ENCODE results near the gene ZNF516.
"Not testable (repeated sequence)": the region's sequence is repeated elsewhere in the genome, so short reads cannot be mapped to it uniquely, and the experiment has no call there.

Gene ZNF516, protein sequence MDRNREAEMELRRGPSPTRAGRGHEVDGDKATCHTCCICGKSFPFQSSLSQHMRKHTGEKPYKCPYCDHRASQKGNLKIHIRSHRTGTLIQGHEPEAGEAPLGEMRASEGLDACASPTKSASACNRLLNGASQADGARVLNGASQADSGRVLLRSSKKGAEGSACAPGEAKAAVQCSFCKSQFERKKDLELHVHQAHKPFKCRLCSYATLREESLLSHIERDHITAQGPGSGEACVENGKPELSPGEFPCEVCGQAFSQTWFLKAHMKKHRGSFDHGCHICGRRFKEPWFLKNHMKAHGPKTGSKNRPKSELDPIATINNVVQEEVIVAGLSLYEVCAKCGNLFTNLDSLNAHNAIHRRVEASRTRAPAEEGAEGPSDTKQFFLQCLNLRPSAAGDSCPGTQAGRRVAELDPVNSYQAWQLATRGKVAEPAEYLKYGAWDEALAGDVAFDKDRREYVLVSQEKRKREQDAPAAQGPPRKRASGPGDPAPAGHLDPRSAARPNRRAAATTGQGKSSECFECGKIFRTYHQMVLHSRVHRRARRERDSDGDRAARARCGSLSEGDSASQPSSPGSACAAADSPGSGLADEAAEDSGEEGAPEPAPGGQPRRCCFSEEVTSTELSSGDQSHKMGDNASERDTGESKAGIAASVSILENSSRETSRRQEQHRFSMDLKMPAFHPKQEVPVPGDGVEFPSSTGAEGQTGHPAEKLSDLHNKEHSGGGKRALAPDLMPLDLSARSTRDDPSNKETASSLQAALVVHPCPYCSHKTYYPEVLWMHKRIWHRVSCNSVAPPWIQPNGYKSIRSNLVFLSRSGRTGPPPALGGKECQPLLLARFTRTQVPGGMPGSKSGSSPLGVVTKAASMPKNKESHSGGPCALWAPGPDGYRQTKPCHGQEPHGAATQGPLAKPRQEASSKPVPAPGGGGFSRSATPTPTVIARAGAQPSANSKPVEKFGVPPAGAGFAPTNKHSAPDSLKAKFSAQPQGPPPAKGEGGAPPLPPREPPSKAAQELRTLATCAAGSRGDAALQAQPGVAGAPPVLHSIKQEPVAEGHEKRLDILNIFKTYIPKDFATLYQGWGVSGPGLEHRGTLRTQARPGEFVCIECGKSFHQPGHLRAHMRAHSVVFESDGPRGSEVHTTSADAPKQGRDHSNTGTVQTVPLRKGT

GRCh38 chr18:76495006-76495370 lies at the start of gene ZNF516:
TSS of gene ZNF516 (minus strand) at chr18:76495242. CDS start at chr18:76443054, 52,188 bp downstream.
- peak within 1 kb of the TSS; percentile 88 for H3K4me3 ChIP-seq (ENCODE audit: low read depth, low read length)
- H3K9ac ChIP-seq (ENCODE audit: low read depth, low read length) = no peak within 1 kb of the TSS
- H3K9me3 ChIP-seq (ENCODE audit: control insufficient read depth, insufficient read depth, low read length) = no peaks in the 10 kb centered on the region
- peaks cover 8% of the 10 kb centered on the region for H3K4me1 ChIP-seq (ENCODE audit: control insufficient read depth, insufficient read depth, low read length)
- H3K36me3 ChIP-seq (ENCODE audit: control insufficient read depth, insufficient read depth, low read length) = no peaks in the 10 kb centered on the region
- peaks cover 44% of the 10 kb centered on the region for H3K27me3 ChIP-seq (ENCODE audit: control insufficient read depth, insufficient read depth, low read length)

DNA sequence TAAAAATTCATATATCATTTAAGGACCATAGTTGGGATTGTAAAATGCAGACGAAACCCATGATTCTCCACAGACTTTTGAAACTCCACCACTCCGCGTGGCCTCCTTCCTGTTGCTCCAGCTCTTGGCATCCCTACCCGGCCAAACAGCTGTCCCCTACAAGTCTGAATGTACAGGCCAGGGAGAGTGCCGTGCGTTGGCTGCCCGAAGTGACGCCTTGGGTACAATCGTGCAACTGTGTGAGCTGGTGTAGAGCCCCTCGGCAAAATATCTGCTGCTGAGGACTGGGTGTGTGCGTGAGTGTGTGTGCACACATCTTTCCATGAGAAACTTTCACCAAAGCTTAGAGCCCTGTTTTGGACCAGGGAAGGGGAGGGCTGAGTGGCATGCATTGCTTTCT lies 43.8 kb upstream of the ZNF516 start:
- no peak overlapping the region for H3K9ac ChIP-seq (ENCODE audit: low read depth, low read length)
- no peak overlapping the region for H3K4me3 ChIP-seq (ENCODE audit: low read depth, low read length)
- no peaks in the 10 kb centered on the region for H3K4me1 ChIP-seq (ENCODE audit: control insufficient read depth, insufficient read depth, low read length)
- H3K9me3 ChIP-seq (ENCODE audit: control insufficient read depth, insufficient read depth, low read length) = no peaks in the 10 kb centered on the region
- no peaks in the 10 kb centered on the region for H3K27me3 ChIP-seq (ENCODE audit: control insufficient read depth, insufficient read depth, low read length)
- no peaks in the 10 kb centered on the region for H3K36me3 ChIP-seq (ENCODE audit: control insufficient read depth, insufficient read depth, low read length)

- Histone ChIP-seq H3K4me3 (ENCODE audit: low read depth, low read length) (no peak overlapping the region), H3K36me3 (ENCODE audit: control insufficient read depth, insufficient read depth, low read length) (no peaks in the 10 kb centered on the region), H3K9me3 (ENCODE audit: control insufficient read depth, insufficient read depth, low read length) (no peaks in the 10 kb centered on the region), H3K4me1 (ENCODE audit: control insufficient read depth, insufficient read depth, low read length) (no peaks in the 10 kb centered on the region), H3K27me3 (ENCODE audit: control insufficient read depth, insufficient read depth, low read length) (no peaks in the 10 kb centered on the region), H3K9ac (ENCODE audit: low read depth, low read length) (no peak overlapping the region)
Observed at GRCh38 chr18:76537621-76538020, 42.6 kb upstream of the ZNF516 start.

DNA sequence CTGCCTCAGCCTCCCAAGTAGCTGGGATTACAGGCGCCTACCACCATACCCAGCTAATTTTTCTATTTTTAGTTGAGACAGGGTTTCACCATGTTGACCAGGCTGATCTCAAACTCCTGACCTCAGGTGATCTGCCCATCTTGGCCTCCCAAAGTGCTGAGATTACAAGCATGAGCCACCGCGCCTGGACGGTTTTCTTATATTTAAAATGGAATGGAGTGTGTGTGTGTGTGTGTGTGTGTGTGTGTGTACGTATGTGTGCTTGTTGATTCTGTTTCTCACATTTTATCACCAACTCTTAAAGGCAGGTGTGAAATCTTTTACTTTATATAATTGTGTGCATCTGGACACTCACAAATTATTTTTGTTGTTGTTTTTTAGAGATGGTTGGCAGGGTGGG lies 41.6 kb upstream of the ZNF516 start:
- H3K9me3 ChIP-seq (ENCODE audit: control insufficient read depth, insufficient read depth, low read length); H3K4me1 ChIP-seq (ENCODE audit: control insufficient read depth, insufficient read depth, low read length); H3K36me3 ChIP-seq (ENCODE audit: control insufficient read depth, insufficient read depth, low read length); H3K27me3 ChIP-seq (ENCODE audit: control insufficient read depth, insufficient read depth, low read length); H3K4me3 ChIP-seq (ENCODE audit: low read depth, low read length); H3K9ac ChIP-seq (ENCODE audit: low read depth, low read length): not testable (repeated sequence)

- Histone ChIP-seq H3K36me3 (ENCODE audit: control insufficient read depth, insufficient read depth, low read length) (no peaks in the 10 kb centered on the region), H3K27me3 (ENCODE audit: control insufficient read depth, insufficient read depth, low read length) (peaks cover 13% of the 10 kb centered on the region), H3K9me3 (ENCODE audit: control insufficient read depth, insufficient read depth, low read length) (no peaks in the 10 kb centered on the region), H3K4me3 (ENCODE audit: low read depth, low read length) (no peak overlapping the region), H3K4me1 (ENCODE audit: control insufficient read depth, insufficient read depth, low read length) (peaks cover 8% of the 10 kb centered on the region), H3K9ac (ENCODE audit: low read depth, low read length) (no peak overlapping the region)
Observed at GRCh38 chr18:76532875-76533274, 37.8 kb upstream of the ZNF516 start.

DNA sequence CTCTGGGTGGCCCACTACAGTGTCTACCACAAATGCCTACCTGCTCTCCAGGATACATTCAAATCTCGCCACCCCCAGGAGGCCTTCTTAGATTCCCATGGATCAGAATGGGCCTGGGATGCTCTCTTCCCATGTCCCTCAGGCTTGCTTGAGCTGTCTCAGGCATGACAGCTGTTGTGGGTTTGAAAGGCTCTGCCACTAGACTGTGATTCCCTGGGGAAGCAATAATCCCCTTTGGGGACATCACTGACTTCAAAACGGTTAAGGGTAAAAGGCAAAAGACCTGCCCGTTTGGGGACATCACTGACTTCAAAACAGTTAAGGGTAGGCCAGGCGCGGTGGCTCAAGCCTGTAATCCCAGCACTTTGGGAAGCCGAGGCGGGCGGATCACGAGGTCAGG lies 35.8 kb upstream of the ZNF516 start:
- Histone ChIP-seq H3K9ac (ENCODE audit: low read depth, low read length) (no peak overlapping the region), H3K9me3 (ENCODE audit: control insufficient read depth, insufficient read depth, low read length) (no peaks in the 10 kb centered on the region), H3K36me3 (ENCODE audit: control insufficient read depth, insufficient read depth, low read length) (no peaks in the 10 kb centered on the region), H3K4me1 (ENCODE audit: control insufficient read depth, insufficient read depth, low read length) (peaks cover 8% of the 10 kb centered on the region), H3K4me3 (ENCODE audit: low read depth, low read length) (no peak overlapping the region), H3K27me3 (ENCODE audit: control insufficient read depth, insufficient read depth, low read length) (peaks cover 27% of the 10 kb centered on the region)

GRCh38 chr18:76530391-76530790 lies 35.3 kb upstream of the ZNF516 start:
- Histone ChIP-seq H3K9ac (ENCODE audit: low read depth, low read length) (no peak overlapping the region), H3K4me1 (ENCODE audit: control insufficient read depth, insufficient read depth, low read length) (peaks cover 11% of the 10 kb centered on the region), H3K9me3 (ENCODE audit: control insufficient read depth, insufficient read depth, low read length) (no peaks in the 10 kb centered on the region), H3K4me3 (ENCODE audit: low read depth, low read length) (no peak overlapping the region), H3K36me3 (ENCODE audit: control insufficient read depth, insufficient read depth, low read length) (no peaks in the 10 kb centered on the region), H3K27me3 (ENCODE audit: control insufficient read depth, insufficient read depth, low read length) (peaks cover 27% of the 10 kb centered on the region)

GRCh38 chr18:76529433-76529811 lies 34.4 kb upstream of the ZNF516 start:
- H3K9ac ChIP-seq (ENCODE audit: low read depth, low read length) = no peak overlapping the region
- no peaks in the 10 kb centered on the region for H3K36me3 ChIP-seq (ENCODE audit: control insufficient read depth, insufficient read depth, low read length)
- peaks cover 31% of the 10 kb centered on the region for H3K27me3 ChIP-seq (ENCODE audit: control insufficient read depth, insufficient read depth, low read length)
- no peaks in the 10 kb centered on the region for H3K9me3 ChIP-seq (ENCODE audit: control insufficient read depth, insufficient read depth, low read length)
- peaks cover 11% of the 10 kb centered on the region for H3K4me1 ChIP-seq (ENCODE audit: control insufficient read depth, insufficient read depth, low read length)
- no peak overlapping the region for H3K4me3 ChIP-seq (ENCODE audit: low read depth, low read length)

DNA sequence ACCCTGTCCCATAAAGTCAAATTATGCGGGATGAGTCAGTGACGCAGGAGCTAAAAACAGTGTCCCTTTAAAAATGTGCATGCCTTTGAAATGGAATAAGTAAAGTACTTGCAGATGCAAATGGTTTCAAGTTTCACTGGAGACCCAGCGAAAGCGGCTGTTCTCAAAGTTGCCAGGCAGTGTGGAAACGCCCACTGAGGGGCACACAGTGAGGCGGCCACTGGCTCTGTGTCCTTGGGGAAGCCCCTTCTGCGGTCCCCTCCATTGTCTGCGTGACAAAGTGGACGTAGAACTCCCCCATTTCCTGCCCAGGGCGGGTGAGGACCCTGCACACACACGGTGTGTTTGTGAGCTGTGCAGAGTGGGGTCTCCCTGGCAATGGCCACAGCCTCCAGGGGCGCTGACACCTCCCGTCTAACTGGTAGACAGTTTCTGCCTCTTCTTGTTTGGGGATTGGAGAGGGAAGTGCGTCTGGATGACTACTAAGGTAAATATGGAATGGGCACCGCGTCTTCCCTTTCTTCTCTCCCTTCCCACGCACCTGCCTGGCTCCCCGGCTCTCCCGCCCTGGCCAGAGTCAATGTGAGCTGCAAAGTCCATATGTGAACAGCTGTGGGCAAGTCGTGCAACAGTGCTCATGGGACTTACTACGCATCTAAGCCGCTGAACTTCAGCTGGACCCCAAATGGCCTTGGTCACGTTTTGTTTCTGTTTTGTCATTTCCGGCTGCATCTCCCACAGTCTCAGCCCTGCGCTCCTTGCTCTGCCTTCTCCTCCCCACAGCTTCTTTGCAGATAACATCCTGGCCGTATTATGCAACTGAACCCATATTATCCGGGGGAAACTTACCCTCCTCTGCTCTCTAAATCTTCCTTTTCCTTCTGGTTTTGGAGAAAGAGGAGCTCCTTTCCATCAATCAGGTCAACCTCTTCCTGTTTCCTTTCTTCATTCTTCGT lies 33.7 kb upstream of the ZNF516 start:
- H3K27me3 ChIP-seq (ENCODE audit: control insufficient read depth, insufficient read depth, low read length) = peaks cover 31% of the 10 kb centered on the region
- H3K9me3 ChIP-seq (ENCODE audit: control insufficient read depth, insufficient read depth, low read length) = no peaks in the 10 kb centered on the region
- H3K9ac ChIP-seq (ENCODE audit: low read depth, low read length) = no peak overlapping the region
- H3K36me3 ChIP-seq (ENCODE audit: control insufficient read depth, insufficient read depth, low read length) = no peaks in the 10 kb centered on the region
- peak overlapping the region; percentile 49 for H3K4me3 ChIP-seq (ENCODE audit: low read depth, low read length)
- peaks cover 11% of the 10 kb centered on the region for H3K4me1 ChIP-seq (ENCODE audit: control insufficient read depth, insufficient read depth, low read length)

DNA sequence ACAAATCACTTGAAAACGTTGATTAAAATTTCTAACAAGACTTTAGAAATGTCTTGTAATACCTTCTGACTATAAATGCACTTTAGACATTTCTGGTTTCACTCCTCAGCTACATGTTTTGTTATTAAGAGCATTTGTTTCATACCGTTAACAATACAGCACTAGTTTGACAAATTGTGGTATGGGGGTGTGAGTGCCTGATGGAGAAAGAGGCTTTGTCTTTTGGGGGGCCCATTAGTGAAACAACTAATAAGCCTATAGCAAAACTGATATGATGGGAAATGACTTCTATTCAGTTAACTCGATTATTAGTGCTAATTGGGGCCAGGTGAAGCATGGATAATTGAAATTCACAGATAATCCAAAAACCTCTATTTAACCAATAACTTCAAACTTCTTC lies 30.9 kb upstream of the ZNF516 start:
- Histone ChIP-seq H3K4me1 (ENCODE audit: control insufficient read depth, insufficient read depth, low read length) (peaks cover 18% of the 10 kb centered on the region), H3K36me3 (ENCODE audit: control insufficient read depth, insufficient read depth, low read length) (no peaks in the 10 kb centered on the region), H3K9me3 (ENCODE audit: control insufficient read depth, insufficient read depth, low read length) (no peaks in the 10 kb centered on the region), H3K27me3 (ENCODE audit: control insufficient read depth, insufficient read depth, low read length) (peaks cover 31% of the 10 kb centered on the region), H3K4me3 (ENCODE audit: low read depth, low read length) (no peak overlapping the region), H3K9ac (ENCODE audit: low read depth, low read length) (no peak overlapping the region)

Data from iPS-15b (cell line).